K562 (cell line): ENCODE measurements around the gene RFLNA. TPM values are rescaled to one million over a fixed set of nuclear protein-coding genes. Genes with fewer than 3 reads are reported as not detected.

Experiments used
- ATAC-seq: fragments of 200-7000 bp; cut with Tn5 transposase; 3 replicates; pipeline ENCODE4 v1.9.1; 2020; ENCODE audit warnings: moderate library complexity
- BruUV-seq: library from RNA; stranded (reverse); fragments of 400-500 nt; replicated peaks from 2 replicates; lab custom pipeline; 2021; lab: Mats Ljungman, UMichigan
- CTCF ChIA-PET: fragments of 300-600 bp; formaldehyde crosslinking; extraction: SDS; loops from one replicate; lab custom pipeline; 2021; ENCODE audit warnings: low intra/inter-chr PET ratio; lab: Yijun Ruan, JAX
- POLR2A ChIA-PET: fragments of 300-600, 350-650 bp; sonication (Branson Sonifier 250); formaldehyde crosslinking; extraction: SDS; loops from one replicate; lab custom pipeline; 2021; ENCODE audit warnings: antibody characterized with exemption, inconsistent platforms; lab: Yijun Ruan, JAX
- DNase-seq, 4 experiments: peaks; one replicate each; pipeline versions ENCODE4 v3.0.0 to v3.0.0-alpha.2; 2011 to 2018; ENCODE audit warnings: low spot score in 3 of 4, mixed read lengths in 3 of 4; ENCODE audit errors: extremely low read depth in 1 of 4
- FAIRE-seq: peaks from 2 replicates; lab custom pipeline; 2011; peaks lifted over from hg19 to GRCh38; lab: Jason Lieb, UNC
- H2AFZ ChIP-seq: 2 replicates; pipeline ENCODE4 v1.6.0; 2011; ENCODE audit warnings: low read depth, low read length, control low read depth, inconsistent platforms
- H3K27ac ChIP-seq: fragments of 200-600 bp; 3 replicates; pipeline ENCODE4 v1.8.0; 2011; ENCODE audit warnings: low read depth, mild to moderate bottlenecking, control low read depth, inconsistent platforms, low read length, moderate library complexity, mixed read lengths; ENCODE audit errors: extremely low read depth
- H3K27me3 ChIP-seq, 2 experiments: fragments of 300-600 bp in 1 of 2; 2 replicates in 1 of 2; 3 replicates in 1 of 2; pipeline versions ENCODE4 v1.6.0 to v1.8.0; 2011; ENCODE audit warnings: inconsistent platforms in 2 of 2, low read length in 2 of 2, mild to moderate bottlenecking in 1 of 2, mixed read lengths in 1 of 2, moderate library complexity in 1 of 2; ENCODE audit not compliant: control insufficient read depth in 2 of 2, insufficient read depth in 2 of 2
- H3K36me3 ChIP-seq: fragments of 300-600 bp; 3 replicates; pipeline ENCODE4 v1.8.0; 2011; ENCODE audit warnings: mild to moderate bottlenecking, low read length, inconsistent platforms; ENCODE audit not compliant: control insufficient read depth, insufficient read depth
- H3K4me1 ChIP-seq, 2 experiments: fragments of 200-600 bp in 1 of 2; replicated peaks in 1 of 2; 2 replicates in 1 of 2; 3 replicates in 1 of 2; pipeline versions ENCODE4 v1.5.1 to v1.8.0; 2011; ENCODE audit warnings: inconsistent platforms in 2 of 2, low read length in 2 of 2, mild to moderate bottlenecking in 1 of 2, mixed read lengths in 1 of 2, moderate library complexity in 1 of 2; ENCODE audit not compliant: control insufficient read depth in 2 of 2, insufficient read depth in 2 of 2
- H3K4me2 ChIP-seq: 2 replicates; pipeline ENCODE4 v1.6.1; 2011; ENCODE audit warnings: low read length, control low read depth, inconsistent platforms, mixed read lengths; ENCODE audit not compliant: insufficient read depth
- H3K4me3 ChIP-seq: fragments of 200-600 bp; sonication (generic), shearing (Covaris generic); 2 replicates; pipeline ENCODE4 v1.5.1; 2016; ENCODE audit warnings: control low read depth, inconsistent platforms
- H3K79me2 ChIP-seq: fragments of 200-600 bp; 3 replicates; pipeline ENCODE4 v1.8.0; 2011; ENCODE audit warnings: low read length, inconsistent platforms; ENCODE audit not compliant: control insufficient read depth, insufficient read depth
- H3K9ac ChIP-seq, 2 experiments: 2 replicates each; pipeline versions ENCODE4 v1.6.0 to v1.6.1; 2011; ENCODE audit warnings: low read depth in 2 of 2, low read length in 2 of 2, control low read depth in 1 of 2, inconsistent platforms in 1 of 2, mild to moderate bottlenecking in 1 of 2, mixed read lengths in 1 of 2; ENCODE audit not compliant: insufficient read depth in 1 of 2
- H3K9me1 ChIP-seq: one replicate; pipeline ENCODE4 v1.6.0; 2011; ENCODE audit warnings: inconsistent platforms, mild to moderate bottlenecking, low read length, moderate library complexity; ENCODE audit not compliant: control insufficient read depth, insufficient read depth
- H3K9me3 ChIP-seq: replicated peaks from 2 replicates; pipeline ENCODE4 v1.5.1; 2011; ENCODE audit warnings: low read depth, low read length, inconsistent platforms; ENCODE audit not compliant: control insufficient read depth, insufficient read depth
- H4K20me1 ChIP-seq: replicated peaks from 2 replicates; pipeline ENCODE4 v1.6.1; 2011; ENCODE audit warnings: low read length, inconsistent platforms, mixed read lengths; ENCODE audit not compliant: control insufficient read depth, insufficient read depth
- CCAR2 ChIP-seq: fragments of 200-400 bp; formaldehyde crosslinking; IDR thresholded peaks from 2 replicates; pipeline ENCODE4 v1.6.1; 2017; ENCODE audit warnings: mild to moderate bottlenecking, low read depth, low read length
- CSDE1 ChIP-seq, 2 experiments: fragments of 450-650 bp; IDR thresholded peaks; 2 replicates each; pipeline ENCODE4 v1.6.1; 2016; ENCODE audit warnings: mild to moderate bottlenecking in 1 of 2
- CTBP1 ChIP-seq: fragments of 450-650 bp; IDR thresholded peaks from 2 replicates; pipeline ENCODE4 v1.6.1; 2016; ENCODE audit warnings: borderline replicate concordance
- EHMT2 ChIP-seq: fragments of 450-650 bp; IDR thresholded peaks from 2 replicates; pipeline ENCODE4 v1.6.1; 2018; ENCODE audit warnings: antibody characterized with exemption
- GATAD2B ChIP-seq: fragments of 450-650 bp; IDR thresholded peaks from 2 replicates; pipeline ENCODE4 v1.6.1; 2017; ENCODE audit warnings: mild to moderate bottlenecking, borderline replicate concordance
- HIVEP1 ChIP-seq: fragments of 250-450 bp; sonication (Bioruptor Pico); IDR thresholded peaks from 2 replicates; pipeline ENCODE4 v1.4.0; 2020; ENCODE audit warnings: mild to moderate bottlenecking
- NELFE ChIP-seq: IDR thresholded peaks from 2 replicates; pipeline ENCODE4 v1.6.1; 2011; ENCODE audit warnings: mild to moderate bottlenecking; ENCODE audit not compliant: insufficient read depth, insufficient read length
- POLR2AphosphoS2 ChIP-seq: IDR thresholded peaks from 2 replicates; pipeline ENCODE4 v1.6.1; 2012; ENCODE audit warnings: low read length, improper control_type of control experiment
- SMAD4 ChIP-seq: fragments of 250-450 bp; sonication (Bioruptor Pico); conservative IDR thresholded peaks from 2 replicates; pipeline ENCODE4 v1.8.0; 2021; ENCODE audit warnings: inconsistent platforms, mild to moderate bottlenecking, moderate library complexity
- SMARCB1 ChIP-seq: IDR thresholded peaks from 2 replicates; pipeline ENCODE4 v1.6.1; 2011; ENCODE audit warnings: improper control_type of control experiment, low read depth; ENCODE audit not compliant: insufficient read length
- TEAD2 ChIP-seq: fragments of 450-650 bp; IDR thresholded peaks from 2 replicates; pipeline ENCODE4 v1.6.1; 2016; ENCODE audit warnings: missing genetic modification characterization, control low read depth, missing compliant biosample characterization
- ZNF23 ChIP-seq: fragments of 250-450 bp; sonication (Bioruptor Pico); IDR thresholded peaks from 2 replicates; pipeline ENCODE4 v1.4.0; 2020; ENCODE audit warnings: mild to moderate bottlenecking
- ZNF311 ChIP-seq: fragments of 250-450 bp; sonication (Bioruptor Pico); IDR thresholded peaks from 2 replicates; pipeline ENCODE4 v1.4.0; 2020; ENCODE audit warnings: mild to moderate bottlenecking, moderate library complexity
- WGBS: fragments of 100-300 bp; shearing (Covaris generic); methylation state at CpG from one replicate; pipeline ENCODE4 v1.1.6; 2016; ENCODE audit warnings: low coverage, mixed read lengths; ENCODE audit not compliant: insufficient coverage; ENCODE audit errors: missing lambda C conversion rate; 5-methylcytosine and 5-hydroxymethylcytosine counted together
- in situ Hi-C: fragments of 300-500 bp; cut with MboI; formaldehyde crosslinking; loops from 4 replicates; pipeline ENCODE4 v1.15.0; 2018; ENCODE audit warnings: inconsistent platforms, mixed read lengths
- intact Hi-C: fragments of 100-400 bp; cut with micrococcal nuclease; formaldehyde crosslinking; loops from 2 replicates; pipeline ENCODE4 v1.14.2; 2022
- polyA plus RNA-seq, 8 experiments: library from polyadenylated mRNA; depleted of rRNA in 4 of 8; stranded (reverse) in 5 of 8; unstranded in 3 of 8; fragments of >200 nt; fragmentation: Nextera tagmentation in 2 of 8; fragmentation: Illumina TruSeq in 1 of 8; extraction: Ambion mirVana in 2 of 8; extraction: Trizol in 1 of 8; gene quantifications; 2 replicates each; pipeline versions ENCODE4 v1.2.1 to v1.2.3, GENCODE V29; 2011 to 2014; ENCODE audit warnings: inconsistent platforms in 1 of 8, missing spikeins in 1 of 8
- total RNA-seq, 7 experiments: library from RNA; depleted of rRNA in 6 of 7; stranded (reverse); fragments of >200 nt in 6 of 7; fragmentation: Illumina TruSeq in 2 of 7; extraction: Trizol in 2 of 7; gene quantifications; 2 replicates each; pipeline versions ENCODE4 v1.2.1 to v1.2.3, GENCODE V29; 2011 to 2021; ENCODE audit warnings: low replicate concordance in 1 of 7
- TF ChIP-seq, protein P1 (sequence below), 2 experiments: IDR thresholded peaks; 2 replicates each; pipeline ENCODE4 v1.6.1; 2012; ENCODE audit warnings: improper control_type of control experiment in 2 of 2, low read depth in 2 of 2, low read length in 2 of 2, borderline replicate concordance in 1 of 2
- TF ChIP-seq, protein P2 (sequence below): sonication (generic); formaldehyde crosslinking; IDR thresholded peaks from 2 replicates; pipeline ENCODE4 v1.8.0; 2022; ENCODE audit warnings: mild to moderate bottlenecking, missing genetic modification reagents, borderline replicate concordance
- TF ChIP-seq, protein P3 (sequence below): sonication (generic); formaldehyde crosslinking; IDR thresholded peaks from 2 replicates; pipeline ENCODE4 v1.9.0; 2022; ENCODE audit warnings: mild to moderate bottlenecking, missing genetic modification reagents
- TF ChIP-seq, protein P4 (sequence below): fragments of 450-650 bp; IDR thresholded peaks from 2 replicates; pipeline ENCODE4 v1.6.1; 2017; ENCODE audit warnings: antibody characterized with exemption

RFLNA gene
- total and polyA plus RNA-seq, 9 of the 15 experiments (the other 6 are each of a cell fraction or from before 2014, with no cell fraction given), result not detected

DNA sequence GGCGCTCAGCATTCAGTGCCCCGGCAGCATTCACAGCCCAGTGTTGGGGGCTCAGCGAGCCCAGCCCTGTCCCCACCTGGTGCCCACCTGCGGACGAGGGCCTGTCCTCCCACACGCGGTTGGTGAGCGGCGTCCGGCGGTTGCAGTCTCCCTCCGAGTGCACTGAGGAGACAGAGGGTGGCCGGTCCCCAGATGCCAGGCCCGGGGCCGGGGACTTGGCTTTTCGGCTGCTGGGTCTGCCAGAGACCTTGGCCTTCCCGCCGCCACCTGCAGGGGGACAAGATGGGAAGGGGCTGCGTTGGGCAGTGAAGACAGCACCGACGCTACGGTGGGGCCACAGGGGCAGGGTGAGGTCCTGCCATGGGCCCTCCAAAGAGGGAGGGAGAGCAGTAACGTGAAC lies 31.2 kb downstream of the RFLNA start:
- H3K79me2 ChIP-seq, result no peaks in the 10 kb centered on the region
- no peak for ATAC-seq
- TF ChIP-seq CCAR2, result no peak
- no peak for TF ChIP-seq HIVEP1 (CRISPR knock-in tag)
- TF ChIP-seq, protein P1, sequence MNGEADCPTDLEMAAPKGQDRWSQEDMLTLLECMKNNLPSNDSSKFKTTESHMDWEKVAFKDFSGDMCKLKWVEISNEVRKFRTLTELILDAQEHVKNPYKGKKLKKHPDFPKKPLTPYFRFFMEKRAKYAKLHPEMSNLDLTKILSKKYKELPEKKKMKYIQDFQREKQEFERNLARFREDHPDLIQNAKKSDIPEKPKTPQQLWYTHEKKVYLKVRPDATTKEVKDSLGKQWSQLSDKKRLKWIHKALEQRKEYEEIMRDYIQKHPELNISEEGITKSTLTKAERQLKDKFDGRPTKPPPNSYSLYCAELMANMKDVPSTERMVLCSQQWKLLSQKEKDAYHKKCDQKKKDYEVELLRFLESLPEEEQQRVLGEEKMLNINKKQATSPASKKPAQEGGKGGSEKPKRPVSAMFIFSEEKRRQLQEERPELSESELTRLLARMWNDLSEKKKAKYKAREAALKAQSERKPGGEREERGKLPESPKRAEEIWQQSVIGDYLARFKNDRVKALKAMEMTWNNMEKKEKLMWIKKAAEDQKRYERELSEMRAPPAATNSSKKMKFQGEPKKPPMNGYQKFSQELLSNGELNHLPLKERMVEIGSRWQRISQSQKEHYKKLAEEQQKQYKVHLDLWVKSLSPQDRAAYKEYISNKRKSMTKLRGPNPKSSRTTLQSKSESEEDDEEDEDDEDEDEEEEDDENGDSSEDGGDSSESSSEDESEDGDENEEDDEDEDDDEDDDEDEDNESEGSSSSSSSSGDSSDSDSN (IDR thresholded peaks at IDR 0.05; ENCODE audit: borderline replicate concordance in 1 of 2, low read depth in 2 of 2, low read length in 2 of 2), result no peak
- no peak for TF ChIP-seq TEAD2 (tag)
- TF ChIP-seq SMAD4 (CRISPR knock-in tag), result no peak
- TF ChIP-seq EHMT2, result no peak
- TF ChIP-seq CTBP1, result no peak
- no peak for TF ChIP-seq ZNF311 (CRISPR knock-in tag)
- TF ChIP-seq, protein P2, sequence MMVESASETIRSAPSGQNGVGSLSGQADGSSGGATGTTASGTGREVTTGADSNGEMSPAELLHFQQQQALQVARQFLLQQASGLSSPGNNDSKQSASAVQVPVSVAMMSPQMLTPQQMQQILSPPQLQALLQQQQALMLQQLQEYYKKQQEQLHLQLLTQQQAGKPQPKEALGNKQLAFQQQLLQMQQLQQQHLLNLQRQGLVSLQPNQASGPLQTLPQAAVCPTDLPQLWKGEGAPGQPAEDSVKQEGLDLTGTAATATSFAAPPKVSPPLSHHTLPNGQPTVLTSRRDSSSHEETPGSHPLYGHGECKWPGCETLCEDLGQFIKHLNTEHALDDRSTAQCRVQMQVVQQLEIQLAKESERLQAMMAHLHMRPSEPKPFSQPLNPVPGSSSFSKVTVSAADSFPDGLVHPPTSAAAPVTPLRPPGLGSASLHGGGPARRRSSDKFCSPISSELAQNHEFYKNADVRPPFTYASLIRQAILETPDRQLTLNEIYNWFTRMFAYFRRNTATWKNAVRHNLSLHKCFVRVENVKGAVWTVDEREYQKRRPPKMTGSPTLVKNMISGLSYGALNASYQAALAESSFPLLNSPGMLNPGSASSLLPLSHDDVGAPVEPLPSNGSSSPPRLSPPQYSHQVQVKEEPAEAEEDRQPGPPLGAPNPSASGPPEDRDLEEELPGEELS (CRISPR knock-in tag), result no peak
- no peak for TF ChIP-seq CSDE1 (IDR thresholded peaks at IDR 0.05)
- TF ChIP-seq, protein P3, sequence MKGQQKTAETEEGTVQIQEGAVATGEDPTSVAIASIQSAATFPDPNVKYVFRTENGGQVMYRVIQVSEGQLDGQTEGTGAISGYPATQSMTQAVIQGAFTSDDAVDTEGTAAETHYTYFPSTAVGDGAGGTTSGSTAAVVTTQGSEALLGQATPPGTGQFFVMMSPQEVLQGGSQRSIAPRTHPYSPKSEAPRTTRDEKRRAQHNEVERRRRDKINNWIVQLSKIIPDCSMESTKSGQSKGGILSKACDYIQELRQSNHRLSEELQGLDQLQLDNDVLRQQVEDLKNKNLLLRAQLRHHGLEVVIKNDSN, result no peak
- TF ChIP-seq, protein P4, sequence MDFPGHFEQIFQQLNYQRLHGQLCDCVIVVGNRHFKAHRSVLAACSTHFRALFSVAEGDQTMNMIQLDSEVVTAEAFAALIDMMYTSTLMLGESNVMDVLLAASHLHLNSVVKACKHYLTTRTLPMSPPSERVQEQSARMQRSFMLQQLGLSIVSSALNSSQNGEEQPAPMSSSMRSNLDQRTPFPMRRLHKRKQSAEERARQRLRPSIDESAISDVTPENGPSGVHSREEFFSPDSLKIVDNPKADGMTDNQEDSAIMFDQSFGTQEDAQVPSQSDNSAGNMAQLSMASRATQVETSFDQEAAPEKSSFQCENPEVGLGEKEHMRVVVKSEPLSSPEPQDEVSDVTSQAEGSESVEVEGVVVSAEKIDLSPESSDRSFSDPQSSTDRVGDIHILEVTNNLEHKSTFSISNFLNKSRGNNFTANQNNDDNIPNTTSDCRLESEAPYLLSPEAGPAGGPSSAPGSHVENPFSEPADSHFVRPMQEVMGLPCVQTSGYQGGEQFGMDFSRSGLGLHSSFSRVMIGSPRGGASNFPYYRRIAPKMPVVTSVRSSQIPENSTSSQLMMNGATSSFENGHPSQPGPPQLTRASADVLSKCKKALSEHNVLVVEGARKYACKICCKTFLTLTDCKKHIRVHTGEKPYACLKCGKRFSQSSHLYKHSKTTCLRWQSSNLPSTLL, result no peak
- no peak for TF ChIP-seq SMARCB1
- no peak for TF ChIP-seq GATAD2B
- TF ChIP-seq POLR2AphosphoS2, result no peak
- TF ChIP-seq ZNF23, result no peak
- TF ChIP-seq NELFE, result no peak
- in situ Hi-C loops (no loop called here), intact Hi-C loops (loop anchor here (10.0 kb wide), 1 partner anchor 359 kb away; no protein-coding TSS in a partner anchor)
- H4K20me1 ChIP-seq, result no peaks in the 10 kb centered on the region
- DNase-seq, result no peak
- WGBS, result over 99% methylated on average over 18 of the region's 23 CpGs
- POLR2A ChIA-PET, result no interaction called here
- peaks cover 36% of the 10 kb centered on the region; the same call in 2 of the 3 replicates for H3K36me3 ChIP-seq
- no peak for FAIRE-seq
- H3K27me3 ChIP-seq, result no peaks in the 10 kb centered on the region
- H3K4me3 ChIP-seq, result no peak overlapping the region
- H3K9ac ChIP-seq, result no peak overlapping the region
- H2AFZ ChIP-seq, result no peak overlapping the region
- 0 out of 5 replicates have a peak, but pooled peaks cover 0 to 3% of the 10 kb centered on the region in 2 experiments for H3K4me1 ChIP-seq
- H3K4me2 ChIP-seq, result no peak overlapping the region
- CTCF ChIA-PET, result no interaction called here
- peaks cover 12% of the 10 kb centered on the region for H3K9me3 ChIP-seq
- no peak overlapping the region for H3K27ac ChIP-seq
- no TSS peak for BruUV-seq
- H3K9me1 ChIP-seq, result no peaks in the 10 kb centered on the region
